ENCODE data around the gene GLI3. TPM values are rescaled to one million over a fixed set of nuclear protein-coding genes. Genes with fewer than 3 reads are reported as not detected.

The GLI3 gene
- 4.9 and 5.6 TPM in 2 replicates for total RNA-seq (2014; rRNA removed; shearing (Covaris generic))

- DNase-seq (ENCODE audit: low spot score) = peak; percentile 98
Measured at GRCh38 chr7:42236976-42237810, at the start of gene GLI3. GLI3 (minus strand) TSS chr7:42237209; CDS start chr7:42223253, 13,956 bp downstream.

GRCh38 chr7:42285383-42285824 lies 48.4 kb upstream of the GLI3 start:
- peak; percentile 48 for DNase-seq (ENCODE audit: low spot score)

GRCh38 chr7:42283553-42283952 lies 46.5 kb upstream of the GLI3 start:
- DNase-seq (ENCODE audit: low spot score) = no peak

- DNase-seq (ENCODE audit: low spot score) = no peak
Measured at GRCh38 chr7:42278344-42278743, 41.3 kb upstream of the GLI3 start.

GRCh38 chr7:42274053-42274452 lies 37.0 kb upstream of the GLI3 start:
- DNase-seq (ENCODE audit: low spot score) = no peak

GRCh38 chr7:42272793-42273665 lies 36.0 kb upstream of the GLI3 start:
- DNase-seq (ENCODE audit: low spot score) = peak; percentile 76

- no peak for DNase-seq (ENCODE audit: low spot score)
Measured at GRCh38 chr7:42269161-42269560, 32.2 kb upstream of the GLI3 start.

GRCh38 chr7:42264702-42265101 lies 27.7 kb upstream of the GLI3 start:
- DNase-seq (ENCODE audit: low spot score) = no peak

GRCh38 chr7:42263971-42264370 lies 27.0 kb upstream of the GLI3 start:
- DNase-seq (ENCODE audit: low spot score) = no peak

- peak; percentile 94 for DNase-seq (ENCODE audit: low spot score)
Measured at GRCh38 chr7:42262964-42263363, 26.0 kb upstream of the GLI3 start.

GRCh38 chr7:42254217-42254616 lies 17.2 kb upstream of the GLI3 start:
- DNase-seq (ENCODE audit: low spot score) = no peak

- DNase-seq (ENCODE audit: low spot score) = no peak
Measured at GRCh38 chr7:42253316-42253715, 16.3 kb upstream of the GLI3 start.

- no peak for DNase-seq (ENCODE audit: low spot score)
Measured at GRCh38 chr7:42250411-42250810, 13.4 kb upstream of the GLI3 start.

GRCh38 chr7:42248579-42248978 lies 11.6 kb upstream of the GLI3 start:
- DNase-seq (ENCODE audit: low spot score) = no peak

GRCh38 chr7:42247301-42247700 lies 10.3 kb upstream of the GLI3 start:
- peak; percentile 82 for DNase-seq (ENCODE audit: low spot score)

- DNase-seq (ENCODE audit: low spot score) = peak; percentile 80
Measured at GRCh38 chr7:42244828-42245227, 7.8 kb upstream of the GLI3 start.

- DNase-seq (ENCODE audit: low spot score) = no peak
Measured at GRCh38 chr7:42242381-42242780, 5.4 kb upstream of the GLI3 start.

- no peak for DNase-seq (ENCODE audit: low spot score)
Measured at GRCh38 chr7:42241424-42241823, 4.4 kb upstream of the GLI3 start.

- DNase-seq (ENCODE audit: low spot score) = no peak
Measured at GRCh38 chr7:42240416-42240815, 3.4 kb upstream of the GLI3 start.

GRCh38 chr7:42238709-42239366 lies 1.8 kb upstream of the GLI3 start:
- peak; percentile 73 for DNase-seq (ENCODE audit: low spot score)

- peak; percentile 55 for DNase-seq (ENCODE audit: low spot score)
Measured at GRCh38 chr7:42237811-42238541, 967 bp upstream of the GLI3 start.

Measured in H4 (cell line).